ENCODE results near the gene SDR39U1.
"Not testable (repeated sequence)": the region's sequence is repeated elsewhere in the genome, so short reads cannot be mapped to it uniquely, and the experiment has no call there.

Gene SDR39U1, protein sequence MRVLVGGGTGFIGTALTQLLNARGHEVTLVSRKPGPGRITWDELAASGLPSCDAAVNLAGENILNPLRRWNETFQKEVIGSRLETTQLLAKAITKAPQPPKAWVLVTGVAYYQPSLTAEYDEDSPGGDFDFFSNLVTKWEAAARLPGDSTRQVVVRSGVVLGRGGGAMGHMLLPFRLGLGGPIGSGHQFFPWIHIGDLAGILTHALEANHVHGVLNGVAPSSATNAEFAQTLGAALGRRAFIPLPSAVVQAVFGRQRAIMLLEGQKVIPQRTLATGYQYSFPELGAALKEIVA

DNA sequence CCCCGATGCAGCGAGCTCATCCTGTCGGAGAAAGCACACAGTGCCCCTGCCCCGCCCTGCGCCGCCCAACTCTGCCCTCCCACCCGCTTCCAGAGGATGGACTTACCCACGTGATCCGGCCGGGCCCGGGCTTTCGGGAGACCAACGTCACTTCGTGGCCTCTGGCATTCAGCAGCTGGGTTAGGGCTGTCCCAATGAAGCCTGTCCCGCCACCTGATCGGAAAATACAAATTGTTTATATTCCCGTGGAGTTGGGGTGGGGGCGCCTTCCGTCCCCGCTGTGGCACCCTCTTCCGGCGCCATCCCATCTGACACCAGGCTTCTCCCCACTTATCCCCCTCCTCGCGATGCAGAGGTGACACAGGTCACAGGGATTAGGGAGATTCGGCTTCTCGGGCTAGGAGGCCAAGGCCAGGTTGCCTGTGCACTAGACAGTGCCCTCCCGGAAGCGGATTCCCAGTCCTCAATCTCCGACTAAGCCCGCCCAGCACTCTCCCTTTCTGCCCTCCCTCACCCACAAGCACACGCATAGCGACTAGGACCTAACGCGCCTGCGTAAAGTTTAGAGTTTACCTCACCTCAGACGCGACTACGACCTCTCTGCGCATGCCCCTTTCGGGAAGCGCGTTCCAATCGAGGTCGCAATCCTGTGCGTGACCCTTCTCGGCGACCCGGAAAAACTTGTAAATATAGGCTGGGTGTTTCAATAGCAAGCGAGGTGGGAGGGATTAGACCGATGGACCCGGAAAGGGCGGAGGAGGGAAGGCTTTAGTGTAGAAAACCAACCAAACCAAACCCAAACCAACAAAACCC lies at the start of gene SDR39U1:
TSS of gene SDR39U1 (minus strand) at position 537 of the 813 bp plus-strand sequence. CDS start at position 530, 7 bp downstream.
- DNase-seq (ENCODE audit: low read depth, low spot score): peak; percentile 96

GRCh38 chr14:24491586-24492408 lies 49.2 kb upstream of the SDR39U1 start:
- DNase-seq (ENCODE audit: low read depth, low spot score): not testable (repeated sequence)

DNA sequence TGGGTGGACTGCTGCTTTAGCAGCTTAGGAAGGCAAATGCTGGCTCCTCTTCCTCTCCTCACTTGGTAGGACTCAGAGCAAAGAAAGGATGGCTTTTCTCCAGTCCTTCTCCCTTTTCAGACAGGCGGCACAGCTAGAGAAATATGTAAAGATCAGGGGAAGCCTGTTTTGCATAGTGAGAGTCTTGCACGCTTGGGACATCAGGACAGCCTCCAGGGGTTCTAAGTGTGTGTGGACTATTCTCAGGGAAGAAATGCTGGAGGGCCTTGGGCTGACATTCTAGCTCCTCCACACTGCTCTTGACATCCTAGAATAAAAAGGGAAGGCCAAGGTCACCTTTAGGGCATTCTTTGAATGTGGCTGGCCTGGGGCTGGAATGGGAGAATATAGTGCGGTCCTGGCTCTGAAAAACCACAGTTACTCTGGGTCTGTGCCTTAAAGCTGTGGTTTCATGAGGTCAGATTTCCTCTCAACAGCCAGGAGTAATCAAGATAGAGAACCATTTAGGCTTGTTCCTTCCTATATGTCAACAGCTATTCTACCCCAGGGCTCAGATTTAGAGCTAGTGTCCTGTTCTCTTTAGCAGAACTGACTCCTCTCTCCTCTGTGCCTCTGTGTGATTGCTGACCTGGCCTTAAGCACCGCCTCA lies 41.2 kb upstream of the SDR39U1 start:
- DNase-seq (ENCODE audit: low read depth, low spot score): no peak

DNA sequence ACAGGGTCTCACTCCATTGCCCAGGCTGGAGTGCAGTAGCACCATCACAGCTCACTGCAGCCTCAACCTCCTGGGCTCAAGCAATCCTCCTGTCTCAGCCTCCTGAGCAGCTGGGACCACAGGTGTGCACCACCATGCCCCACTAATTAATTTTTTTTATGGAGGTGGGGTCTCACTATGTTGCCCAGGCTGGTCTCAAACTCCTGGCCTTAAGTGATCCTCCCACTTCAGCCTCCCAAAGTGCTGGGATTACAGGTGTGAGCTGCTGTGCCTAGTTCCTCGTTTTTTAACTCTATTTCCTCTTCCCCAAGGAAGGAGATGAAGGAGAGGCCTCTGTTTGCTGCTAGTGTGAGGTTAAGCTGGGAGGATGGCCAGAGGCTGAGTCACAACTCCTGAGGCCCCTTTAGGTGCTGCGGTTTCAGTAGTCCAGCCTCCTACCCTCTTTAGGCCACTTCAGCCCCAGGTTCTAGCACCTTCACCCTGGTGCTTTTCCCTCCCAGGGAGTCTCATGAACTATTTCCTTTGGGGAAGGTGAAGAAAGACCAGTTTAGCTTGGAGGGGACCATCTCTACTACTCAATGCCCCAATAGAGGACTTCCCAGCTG lies 40.2 kb upstream of the SDR39U1 start:
- not testable (repeated sequence) for DNase-seq (ENCODE audit: low read depth, low spot score)

- peak; percentile 73 for DNase-seq (ENCODE audit: low read depth, low spot score)
Measured at GRCh38 chr14:24481622-24482324, 39.2 kb upstream of the SDR39U1 start.

DNA sequence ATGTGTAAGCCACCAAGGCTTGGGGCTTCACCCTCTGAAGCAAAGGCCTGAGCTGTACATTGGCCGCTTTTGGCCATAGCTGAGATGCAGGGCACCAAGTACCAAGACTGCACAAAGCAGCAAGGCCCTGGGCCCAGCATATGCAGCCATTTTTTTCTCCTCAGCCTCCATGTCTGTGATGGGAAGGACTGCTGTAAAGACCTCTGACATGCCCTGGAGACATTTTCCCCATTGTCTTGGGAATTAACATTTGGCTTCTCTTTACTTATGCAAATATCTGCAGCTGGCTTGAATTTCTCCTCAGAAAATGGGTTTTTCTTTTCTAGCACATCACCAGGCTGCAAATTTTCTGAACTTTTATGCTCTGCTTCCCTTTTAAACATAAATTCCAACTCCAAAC lies 37.4 kb upstream of the SDR39U1 start:
- not testable (repeated sequence) for DNase-seq (ENCODE audit: low read depth, low spot score)

DNA sequence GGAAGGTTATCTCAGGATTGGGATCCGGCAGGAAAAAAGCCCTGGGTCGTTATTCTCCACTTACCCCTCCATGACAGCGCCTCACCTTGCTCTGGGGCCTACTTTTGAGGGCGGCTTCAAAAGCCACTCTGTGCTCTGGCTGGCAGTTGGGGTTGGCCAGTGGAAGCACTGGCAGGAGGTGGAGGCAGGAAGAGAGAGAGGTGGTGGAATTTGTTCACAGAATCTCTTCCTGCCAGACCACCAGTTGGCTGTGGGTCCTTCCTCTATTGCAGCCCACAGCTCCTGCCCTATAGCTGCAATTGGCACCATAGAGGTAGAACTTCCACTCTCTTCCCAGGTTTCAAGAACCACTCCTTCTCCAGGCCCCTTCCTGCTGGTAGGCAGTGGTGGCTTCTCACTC lies 32.7 kb upstream of the SDR39U1 start:
- no peak for DNase-seq (ENCODE audit: low read depth, low spot score)

- DNase-seq (ENCODE audit: low read depth, low spot score): no peak
Measured at GRCh38 chr14:24473211-24473610, 30.6 kb upstream of the SDR39U1 start.

DNA sequence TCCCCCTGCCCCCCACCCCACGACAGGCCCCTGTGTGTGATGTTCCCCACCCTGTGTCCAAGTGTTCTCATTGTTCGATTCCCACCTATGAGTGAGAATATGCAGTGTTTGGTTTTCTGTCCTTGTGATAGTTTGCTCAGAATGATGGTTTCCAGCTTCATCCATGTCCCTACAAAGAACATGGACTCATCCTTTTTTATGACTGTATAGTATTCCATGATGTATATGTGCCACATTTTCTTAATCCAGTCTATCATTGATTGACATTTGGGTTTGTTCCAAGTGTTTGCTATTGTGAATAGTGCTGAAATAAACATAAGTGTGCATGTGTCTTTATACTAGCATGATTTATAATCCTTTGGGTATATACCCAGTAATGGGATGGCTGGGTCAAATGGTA lies 27.9 kb upstream of the SDR39U1 start:
- DNase-seq (ENCODE audit: low read depth, low spot score): not testable (repeated sequence)

- no peak for DNase-seq (ENCODE audit: low read depth, low spot score)
Measured at GRCh38 chr14:24465805-24466204, 23.2 kb upstream of the SDR39U1 start.

GRCh38 chr14:24465368-24465767 lies 22.8 kb upstream of the SDR39U1 start:
- no peak for DNase-seq (ENCODE audit: low read depth, low spot score)

- no peak for DNase-seq (ENCODE audit: low read depth, low spot score)
Measured at GRCh38 chr14:24463884-24464785, 21.6 kb upstream of the SDR39U1 start.

GRCh38 chr14:24463017-24463883 lies 20.7 kb upstream of the SDR39U1 start:
- DNase-seq (ENCODE audit: low read depth, low spot score): no peak

- no peak for DNase-seq (ENCODE audit: low read depth, low spot score)
Measured at GRCh38 chr14:24461336-24461735, 18.8 kb upstream of the SDR39U1 start.

GRCh38 chr14:24459331-24459730 lies 16.8 kb upstream of the SDR39U1 start:
- no peak for DNase-seq (ENCODE audit: low read depth, low spot score)

DNA sequence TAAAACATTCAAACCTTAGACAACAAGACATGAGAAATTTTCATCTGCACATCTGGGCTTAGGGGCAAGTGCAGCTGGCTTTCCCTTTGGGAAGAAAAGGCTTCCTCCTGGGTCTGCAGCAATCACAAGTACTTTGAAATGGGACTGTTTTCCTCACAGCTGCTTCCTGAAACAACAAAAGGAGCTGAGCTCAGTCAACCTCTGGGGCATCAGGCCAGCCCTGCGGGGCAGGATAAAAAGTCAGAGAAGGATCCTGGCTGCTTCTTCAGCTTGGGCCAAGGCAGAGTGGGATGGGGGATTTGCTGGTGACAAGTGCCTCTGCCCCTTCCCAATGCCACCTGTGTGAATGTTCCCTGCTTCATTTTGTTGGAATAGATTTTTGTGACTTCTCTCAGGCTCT lies 16.2 kb upstream of the SDR39U1 start:
- DNase-seq (ENCODE audit: low read depth, low spot score): no peak

DNA sequence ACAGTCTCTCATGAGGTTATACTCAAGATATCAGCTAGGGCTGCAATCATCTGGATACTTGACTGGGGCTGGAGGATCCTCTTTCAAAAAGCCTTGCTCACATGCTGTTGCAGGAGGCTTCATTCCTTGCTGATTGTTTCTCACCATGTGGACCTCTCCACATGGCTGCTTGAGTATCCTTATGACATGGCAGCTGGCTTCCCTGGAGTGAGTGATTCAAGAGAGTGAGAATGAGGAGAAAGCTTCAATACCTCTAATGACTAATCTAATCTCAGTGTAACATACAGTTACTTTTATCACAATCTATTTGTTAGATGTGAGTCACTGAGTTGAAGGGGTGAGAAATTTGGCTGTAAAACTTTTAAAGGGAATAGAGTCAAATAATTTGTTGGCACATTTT lies 14.4 kb upstream of the SDR39U1 start:
- no peak for DNase-seq (ENCODE audit: low read depth, low spot score)

DNA sequence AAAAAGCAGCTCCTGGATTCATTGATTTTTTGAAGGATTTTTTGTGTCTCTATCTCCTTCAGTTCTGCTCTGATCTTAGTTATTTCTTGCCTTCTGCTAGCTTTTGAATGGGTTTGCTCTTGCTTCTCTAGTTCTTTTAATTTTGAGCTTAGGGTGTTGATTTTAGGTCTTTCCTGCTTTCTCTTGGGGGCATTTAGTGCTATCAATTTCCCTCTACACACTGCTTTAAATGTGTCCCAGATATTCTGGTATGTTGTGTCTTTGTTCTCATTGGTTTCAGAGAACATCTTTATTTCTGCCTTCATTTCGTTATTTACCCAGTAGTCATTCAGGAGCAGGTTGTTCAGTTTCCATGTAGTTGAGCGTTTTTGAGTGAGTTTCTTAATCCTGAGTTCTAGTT lies 8.3 kb upstream of the SDR39U1 start:
- not testable (repeated sequence) for DNase-seq (ENCODE audit: low read depth, low spot score)
